Omental fat pad (tissue), 4 donors: Measurements from ENCODE around the gene ATG7. TPM values are rescaled to one million over a fixed set of nuclear protein-coding genes. Genes with fewer than 3 reads are reported as not detected.

ENCODE experiments used
- ATAC-seq: fragments of 150-250 bp; one replicate; pipeline ENCODE4 v1.9.1; 2016; ENCODE audit warnings: mild to moderate bottlenecking, moderate library complexity; ENCODE audit not compliant: low FRiP score
- DNase-seq: peaks from one replicate; pipeline ENCODE4 v3.0.0-alpha.2; 2019; ENCODE audit warnings: low spot score
- total RNA-seq, 4 donors: library from RNA; depleted of rRNA; stranded (reverse); fragments of >200 nt; gene quantifications; one replicate each; pipeline ENCODE4 v1.1.0, GENCODE V29; 2016
- TF ChIP-seq, protein P1 (sequence below), 3 donors: fragments of 450-650 bp; IDR thresholded peaks; one replicate each; pipeline ENCODE4 v1.5.1; 2016 to 2017; ENCODE audit warnings: antibody characterized with exemption in 3 of 3, mild to moderate bottlenecking in 3 of 3, moderate library complexity in 2 of 3

Gene ATG7
- total RNA-seq, 4 donors from 2014 or later: 62.9 to 96.7 (median 76.2) TPM

DNA sequence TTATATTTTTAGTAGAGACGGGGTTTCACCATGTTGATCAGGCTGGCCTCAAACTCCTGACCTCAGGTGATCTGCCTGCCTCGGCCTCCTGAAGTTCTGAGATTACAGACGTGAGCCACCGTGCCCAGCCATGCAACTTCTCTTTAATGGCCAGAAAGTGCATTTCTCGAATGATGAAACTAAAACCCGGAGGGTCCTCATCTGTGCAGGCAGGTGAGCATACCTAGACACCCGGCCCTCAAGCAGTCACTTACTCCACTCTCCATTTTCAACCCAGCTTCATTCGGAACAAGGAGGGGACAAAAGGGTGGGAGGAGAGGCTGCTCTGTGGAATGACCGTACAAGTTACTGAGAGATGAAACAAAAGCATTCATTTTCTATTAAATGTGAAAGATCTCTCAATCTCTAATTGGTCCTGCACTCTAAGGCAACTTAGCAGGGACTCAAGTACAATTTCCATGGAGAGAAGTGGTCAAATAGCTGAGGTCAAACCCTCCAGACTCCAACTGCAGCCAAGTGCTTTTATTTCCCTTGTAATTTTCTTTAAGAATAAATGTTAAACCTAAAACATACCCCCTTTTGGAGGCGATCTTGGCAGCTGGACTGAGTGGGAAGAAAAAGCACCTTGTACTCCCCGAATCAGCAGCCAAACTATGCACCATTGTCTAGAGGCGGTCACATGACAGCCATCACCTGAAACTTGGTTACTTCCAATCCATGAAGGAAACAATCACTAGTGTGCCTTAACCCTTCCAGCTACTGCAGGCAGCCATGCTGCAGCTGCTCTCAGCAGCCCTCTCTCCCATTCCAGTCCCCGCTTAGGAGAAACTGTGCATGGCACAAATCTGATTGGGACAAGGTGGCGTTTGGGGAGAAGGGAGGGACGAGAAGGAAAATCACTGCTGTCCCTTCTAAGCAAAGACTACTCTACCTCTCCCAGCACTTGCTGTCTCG is 309.3 kb downstream of the ATG7 start:
- TF ChIP-seq, protein P1, sequence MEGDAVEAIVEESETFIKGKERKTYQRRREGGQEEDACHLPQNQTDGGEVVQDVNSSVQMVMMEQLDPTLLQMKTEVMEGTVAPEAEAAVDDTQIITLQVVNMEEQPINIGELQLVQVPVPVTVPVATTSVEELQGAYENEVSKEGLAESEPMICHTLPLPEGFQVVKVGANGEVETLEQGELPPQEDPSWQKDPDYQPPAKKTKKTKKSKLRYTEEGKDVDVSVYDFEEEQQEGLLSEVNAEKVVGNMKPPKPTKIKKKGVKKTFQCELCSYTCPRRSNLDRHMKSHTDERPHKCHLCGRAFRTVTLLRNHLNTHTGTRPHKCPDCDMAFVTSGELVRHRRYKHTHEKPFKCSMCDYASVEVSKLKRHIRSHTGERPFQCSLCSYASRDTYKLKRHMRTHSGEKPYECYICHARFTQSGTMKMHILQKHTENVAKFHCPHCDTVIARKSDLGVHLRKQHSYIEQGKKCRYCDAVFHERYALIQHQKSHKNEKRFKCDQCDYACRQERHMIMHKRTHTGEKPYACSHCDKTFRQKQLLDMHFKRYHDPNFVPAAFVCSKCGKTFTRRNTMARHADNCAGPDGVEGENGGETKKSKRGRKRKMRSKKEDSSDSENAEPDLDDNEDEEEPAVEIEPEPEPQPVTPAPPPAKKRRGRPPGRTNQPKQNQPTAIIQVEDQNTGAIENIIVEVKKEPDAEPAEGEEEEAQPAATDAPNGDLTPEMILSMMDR (IDR thresholded peaks at IDR 0.05): no peak
- ATAC-seq: peak; percentile 39
- DNase-seq: no peak

DNA sequence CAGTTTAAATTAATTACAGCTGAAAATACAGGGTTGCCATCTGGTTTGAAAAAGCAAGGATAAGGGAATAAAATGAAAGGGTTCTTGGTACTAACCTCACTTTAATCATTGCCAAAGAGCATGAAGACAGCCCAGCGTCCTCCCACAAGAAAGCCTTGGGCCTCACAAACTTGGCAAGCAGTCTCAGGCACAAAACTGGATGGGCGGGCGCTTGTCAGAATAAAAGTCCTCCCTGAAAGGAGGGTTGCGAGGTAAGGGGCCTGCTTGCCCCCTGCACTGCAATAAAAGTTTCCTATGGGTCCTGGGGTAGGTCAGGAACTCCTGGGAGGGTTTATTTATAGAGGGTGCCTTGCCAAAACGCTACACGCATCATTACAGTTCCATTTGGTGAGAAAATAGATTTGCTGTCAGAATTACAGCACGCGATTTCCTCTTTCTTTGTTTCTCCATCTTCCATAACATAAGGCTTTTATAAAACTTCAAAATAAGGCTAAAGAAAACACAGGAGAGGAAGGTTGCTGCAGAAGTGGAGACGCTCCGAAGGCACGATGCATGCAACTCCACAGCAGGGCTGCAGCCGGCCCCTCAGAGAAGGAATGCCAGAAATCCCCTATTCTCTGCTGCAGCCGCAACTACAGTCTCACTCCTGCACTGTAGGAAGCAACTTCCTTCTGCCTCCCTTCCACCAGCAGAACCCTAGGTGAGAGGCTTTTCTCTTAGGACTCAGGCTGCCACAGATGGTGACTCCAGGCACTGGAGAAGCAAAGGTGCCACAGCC is 310.2 kb downstream of the ATG7 start:
- ATAC-seq: peak; percentile 72
- TF ChIP-seq, protein P1 (IDR thresholded peaks at IDR 0.05): no peak
- no peak for DNase-seq

DNA sequence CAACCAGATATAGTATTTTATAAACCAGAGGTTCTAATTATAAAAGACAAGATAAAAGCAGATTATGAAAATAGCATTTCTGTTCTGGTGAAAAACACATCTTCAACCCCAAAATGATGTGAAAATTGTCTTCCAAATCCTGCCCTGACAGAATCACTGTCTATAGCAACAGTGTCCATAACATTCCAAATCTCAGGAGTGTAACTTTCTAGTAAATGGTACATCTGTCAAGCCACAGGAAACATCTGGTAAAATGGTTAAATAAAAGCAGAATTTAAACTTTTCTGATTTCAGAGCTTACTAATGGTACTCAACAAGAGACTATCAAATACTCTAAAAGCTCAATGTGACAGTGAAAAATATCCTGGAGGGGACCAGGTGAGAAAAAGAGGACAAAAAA is 311.0 kb downstream of the ATG7 start:
- TF ChIP-seq, protein P1 (IDR thresholded peaks at IDR 0.05): no peak
- ATAC-seq (no peak), DNase-seq (no peak)

DNA sequence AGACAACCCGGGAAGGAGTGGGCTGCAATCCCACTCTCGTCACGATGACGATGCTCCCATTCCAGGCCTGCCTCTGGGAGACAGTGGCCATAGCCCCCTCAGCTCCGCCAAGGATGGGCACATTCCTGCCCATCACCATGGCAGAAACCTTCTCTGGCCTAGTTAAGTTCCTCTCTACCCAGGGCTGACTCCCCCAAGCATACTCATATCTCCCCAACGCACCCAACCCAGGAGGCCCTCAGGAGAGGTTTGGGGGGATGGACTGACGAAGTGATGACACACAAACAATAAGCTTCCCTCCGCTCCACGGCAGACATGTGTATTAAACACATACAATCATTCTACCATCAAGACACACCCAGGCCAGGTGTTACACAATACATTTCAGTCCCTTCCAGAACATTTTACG is 311.4 kb downstream of the ATG7 start:
- TF ChIP-seq, protein P1 (IDR thresholded peaks at IDR 0.05): no peak
- ATAC-seq (peak; percentile 32), DNase-seq (no peak)

DNA sequence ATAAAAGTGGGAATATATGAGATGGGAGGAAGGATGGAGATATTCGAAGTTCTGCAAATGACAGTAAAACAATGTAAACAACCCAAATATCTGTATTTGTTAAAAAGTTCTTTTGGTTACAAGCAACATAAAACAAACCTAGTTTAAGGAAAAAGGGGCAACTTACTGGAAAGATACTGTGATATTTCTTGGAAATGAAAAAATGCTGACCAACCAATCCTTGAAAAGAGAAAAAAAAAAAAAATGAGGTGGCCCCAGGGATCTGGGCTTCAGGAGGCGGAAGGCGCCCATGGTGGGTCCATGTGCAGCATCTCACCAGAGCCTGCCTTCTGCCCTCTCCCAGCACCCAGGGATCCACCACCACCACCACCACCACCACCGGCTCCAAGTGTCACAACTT is 312.4 kb downstream of the ATG7 start:
- DNase-seq: no peak
- no peak for ATAC-seq
- TF ChIP-seq, protein P1 (IDR thresholded peaks at IDR 0.05): no peak

DNA sequence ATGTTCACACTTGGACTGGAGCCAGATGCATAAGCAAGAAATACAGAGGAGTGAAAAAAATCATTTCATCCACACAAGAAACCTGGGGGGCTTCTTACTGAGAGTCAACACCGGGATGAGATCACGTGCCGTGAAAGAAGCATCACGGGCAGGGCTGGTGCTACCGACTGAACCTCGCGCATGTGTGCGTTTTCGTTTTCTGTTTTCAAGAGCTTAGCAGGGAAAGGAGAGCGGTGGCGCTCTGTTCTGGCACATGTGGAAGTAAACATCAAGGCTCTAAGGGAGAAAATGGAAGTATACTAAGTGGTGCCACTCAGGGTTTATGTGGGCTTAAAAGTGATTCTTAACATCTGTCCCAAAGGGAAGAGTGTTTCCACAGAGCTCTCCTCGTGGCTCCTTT is 315.6 kb downstream of the ATG7 start:
- ATAC-seq (no peak), DNase-seq (no peak)
- TF ChIP-seq, protein P1 (IDR thresholded peaks at IDR 0.05): no peak
